ENCODE results near the gene KLHL35.

DNA sequence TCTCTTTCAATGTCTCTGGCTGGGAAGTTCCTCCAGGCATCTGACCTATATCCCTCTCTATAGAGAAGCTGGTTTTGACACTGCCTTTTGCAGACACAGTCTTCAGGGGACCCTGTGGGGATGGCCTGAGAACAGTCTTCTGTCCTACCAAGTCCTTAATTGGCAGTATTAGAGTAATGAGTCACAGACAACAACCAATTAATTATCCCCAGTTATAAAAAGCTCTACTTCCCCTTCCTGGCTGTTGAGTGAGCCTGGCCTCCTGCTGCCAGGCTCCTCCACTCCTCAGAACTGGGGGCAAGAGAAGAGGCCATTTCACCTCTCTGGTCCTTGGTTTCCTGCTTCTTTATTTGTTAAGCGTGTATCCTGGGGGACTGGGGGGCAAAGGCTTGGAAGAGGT lies 41.2 kb upstream of the KLHL35 start:
- TF ChIP-seq, protein P1, sequence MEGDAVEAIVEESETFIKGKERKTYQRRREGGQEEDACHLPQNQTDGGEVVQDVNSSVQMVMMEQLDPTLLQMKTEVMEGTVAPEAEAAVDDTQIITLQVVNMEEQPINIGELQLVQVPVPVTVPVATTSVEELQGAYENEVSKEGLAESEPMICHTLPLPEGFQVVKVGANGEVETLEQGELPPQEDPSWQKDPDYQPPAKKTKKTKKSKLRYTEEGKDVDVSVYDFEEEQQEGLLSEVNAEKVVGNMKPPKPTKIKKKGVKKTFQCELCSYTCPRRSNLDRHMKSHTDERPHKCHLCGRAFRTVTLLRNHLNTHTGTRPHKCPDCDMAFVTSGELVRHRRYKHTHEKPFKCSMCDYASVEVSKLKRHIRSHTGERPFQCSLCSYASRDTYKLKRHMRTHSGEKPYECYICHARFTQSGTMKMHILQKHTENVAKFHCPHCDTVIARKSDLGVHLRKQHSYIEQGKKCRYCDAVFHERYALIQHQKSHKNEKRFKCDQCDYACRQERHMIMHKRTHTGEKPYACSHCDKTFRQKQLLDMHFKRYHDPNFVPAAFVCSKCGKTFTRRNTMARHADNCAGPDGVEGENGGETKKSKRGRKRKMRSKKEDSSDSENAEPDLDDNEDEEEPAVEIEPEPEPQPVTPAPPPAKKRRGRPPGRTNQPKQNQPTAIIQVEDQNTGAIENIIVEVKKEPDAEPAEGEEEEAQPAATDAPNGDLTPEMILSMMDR (IDR thresholded peaks at IDR 0.05), result no peak
- no peak for TF ChIP-seq POLR2A (IDR thresholded peaks at IDR 0.05)
